ENCODE data around the gene KRT33A. TPM values are rescaled to one million over a fixed set of nuclear protein-coding genes. Genes with fewer than 3 reads are reported as not detected.
"Not testable (repeated sequence)": the region's sequence is repeated elsewhere in the genome, so short reads cannot be mapped to it uniquely, and the experiment has no call there.

Gene KRT33A
- polyA plus RNA-seq (ENCODE audit: insufficient read length) = not detected
- long read RNA-seq, donor 1 = 0 reads
- long read RNA-seq, donor 2 = 0 reads
- long read RNA-seq, donor 3 = 0 reads
- long read RNA-seq, donor 4 = 0 reads
- long read RNA-seq, donor 5 = 0 reads
- long read RNA-seq, donor 6 = 0 reads
- long read RNA-seq, donor 7 = 0 reads
- long read RNA-seq, donor 8 = 0 reads

DNA sequence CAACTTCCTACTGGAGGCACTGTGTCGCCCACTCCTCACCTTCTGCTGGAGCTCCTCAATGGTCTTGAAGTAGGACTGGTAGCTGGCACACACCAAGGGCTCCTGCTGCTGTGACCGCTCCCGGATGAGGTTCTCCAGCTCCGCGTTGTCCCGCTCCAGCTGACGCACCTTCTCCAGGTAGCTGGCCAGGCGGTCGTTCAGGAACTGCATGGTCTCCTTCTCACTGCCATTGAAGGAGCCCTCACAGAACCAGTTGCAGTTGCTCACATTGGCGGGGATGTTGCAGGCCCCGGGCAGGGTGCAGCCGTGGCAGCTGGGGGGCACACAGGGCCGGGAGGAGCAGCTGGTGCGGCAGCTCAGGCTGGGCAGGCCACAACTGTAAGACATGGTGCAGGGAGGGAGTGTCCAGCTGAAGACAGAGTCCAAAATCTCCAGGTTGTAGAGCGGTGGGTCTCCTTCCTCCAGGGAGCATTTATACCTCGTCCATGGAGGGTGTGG, at the start of gene KRT33A:
Gene KRT33A, minus strand, starts transcription at position 448 of the 498 bp plus-strand sequence. Its CDS starts 61 bp downstream, at position 387.
- DNase-seq = not testable (repeated sequence)

DNA sequence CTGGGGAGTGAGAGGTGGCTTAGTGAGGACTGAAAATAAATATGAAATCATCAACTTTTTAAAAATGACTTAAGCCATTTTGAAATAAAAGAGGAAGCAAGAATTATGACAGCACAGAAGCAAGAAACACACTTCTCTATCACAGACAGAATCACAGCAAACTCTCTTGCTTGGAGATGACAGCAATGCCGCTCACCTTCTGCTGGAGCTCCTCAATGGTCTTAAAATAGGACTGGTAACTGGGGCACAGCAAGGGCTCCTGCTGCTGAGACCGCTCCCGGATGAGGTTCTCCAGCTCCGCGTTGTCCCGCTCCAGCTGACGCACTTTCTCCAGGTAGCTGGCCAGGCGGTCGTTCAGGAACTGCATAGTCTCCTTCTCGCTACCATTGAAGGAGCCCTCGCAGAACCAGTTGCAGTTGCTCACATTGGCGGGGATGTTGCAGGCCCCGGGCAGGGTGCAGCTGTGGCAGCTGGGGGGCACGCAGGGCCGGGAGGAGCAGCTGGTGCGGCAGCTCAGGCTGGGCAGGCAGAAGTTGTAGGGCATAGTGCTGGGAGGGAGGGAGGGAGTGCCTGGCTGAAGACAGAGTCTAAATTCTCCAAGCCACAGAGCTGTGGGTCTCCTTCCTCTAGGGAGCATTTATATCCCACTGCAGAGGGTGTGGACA, 46.5 kb upstream of the KRT33A start, which contains the start of gene KRT31:
Gene KRT31, minus strand, starts transcription at position 613 of the 665 bp plus-strand sequence. Its CDS starts 69 bp downstream, at position 544.
- no peak for DNase-seq

- DNase-seq = no peak
Observed at GRCh38 chr17:41396340-41396739, 45.7 kb upstream of the KRT33A start.

GRCh38 chr17:41395611-41396010, 45.0 kb upstream of the KRT33A start:
- DNase-seq = no peak

DNA sequence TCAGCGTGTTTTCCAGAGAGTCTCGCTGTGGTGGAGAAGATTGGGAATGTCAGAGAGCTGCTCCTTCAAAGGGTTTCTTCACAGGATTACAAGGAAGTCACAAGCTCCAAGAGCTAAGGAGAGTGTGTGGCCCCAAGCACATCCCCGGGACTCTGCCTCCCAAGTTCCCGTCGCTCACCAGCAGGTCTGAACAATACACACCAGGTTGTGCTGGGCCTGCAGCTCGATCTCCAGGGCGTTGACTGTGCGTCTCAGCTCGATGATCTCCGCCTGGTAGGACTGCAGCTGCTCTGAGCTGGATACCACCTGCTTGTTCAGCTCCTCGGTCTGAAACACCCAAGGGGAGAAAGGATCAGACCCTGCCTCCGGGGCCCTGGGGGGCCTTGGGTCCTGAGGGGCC, 44.4 kb upstream of the KRT33A start:
- DNase-seq = not testable (repeated sequence)

DNA sequence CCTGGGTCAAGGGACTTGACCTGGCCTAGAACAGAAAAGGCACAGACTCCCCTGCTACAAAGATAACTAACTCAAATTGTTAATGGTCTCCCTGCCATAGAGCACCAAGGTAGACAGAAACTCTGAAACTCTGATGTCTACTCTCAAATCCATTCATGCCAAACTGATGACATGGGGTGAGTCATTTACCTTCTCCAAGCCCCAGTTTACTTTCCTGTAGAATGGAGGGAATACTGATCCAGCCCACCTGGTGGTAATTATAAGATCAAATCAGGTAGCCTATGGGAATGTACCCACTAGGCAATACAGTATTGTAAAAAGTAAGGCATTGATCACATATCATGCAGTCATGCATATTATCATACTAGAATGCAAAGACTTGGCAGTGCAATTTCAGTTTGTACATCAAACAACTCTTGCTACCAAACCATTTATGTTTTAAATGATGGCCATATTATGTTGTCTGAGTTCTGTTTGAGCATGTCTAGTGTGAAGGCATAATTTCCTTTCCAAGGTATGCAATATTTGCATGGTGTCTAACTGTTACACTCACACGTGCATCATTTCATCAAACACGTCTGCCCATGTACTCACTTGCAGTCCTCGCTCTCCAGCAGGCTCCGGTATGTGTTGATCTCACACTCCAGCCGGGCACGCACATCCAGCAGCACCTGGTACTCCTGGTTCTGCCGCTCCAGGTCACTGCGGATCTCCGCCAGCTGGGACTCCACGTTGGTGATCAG, 43.8 kb upstream of the KRT33A start:
- DNase-seq = no peak

DNA sequence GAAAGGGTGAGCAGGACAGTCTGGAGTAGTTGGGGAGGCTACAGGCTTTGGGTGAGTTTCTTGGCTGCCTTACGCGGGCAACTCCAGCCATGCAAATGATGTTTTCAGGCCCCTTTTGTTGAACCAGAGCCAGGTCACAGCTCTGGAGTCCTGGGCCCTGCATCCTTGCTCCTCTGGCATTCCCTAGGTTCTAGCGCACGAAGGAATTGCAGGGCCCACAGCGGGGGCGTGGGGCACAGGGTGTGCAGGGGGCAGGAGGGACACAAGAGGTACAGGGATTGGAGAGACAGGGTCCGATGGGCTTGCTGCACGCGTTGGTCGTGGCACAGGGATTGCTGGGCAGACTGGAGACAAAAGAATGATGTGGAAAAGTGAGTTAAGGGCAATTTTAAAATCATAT, 43.2 kb upstream of the KRT33A start:
- no peak for DNase-seq

DNA sequence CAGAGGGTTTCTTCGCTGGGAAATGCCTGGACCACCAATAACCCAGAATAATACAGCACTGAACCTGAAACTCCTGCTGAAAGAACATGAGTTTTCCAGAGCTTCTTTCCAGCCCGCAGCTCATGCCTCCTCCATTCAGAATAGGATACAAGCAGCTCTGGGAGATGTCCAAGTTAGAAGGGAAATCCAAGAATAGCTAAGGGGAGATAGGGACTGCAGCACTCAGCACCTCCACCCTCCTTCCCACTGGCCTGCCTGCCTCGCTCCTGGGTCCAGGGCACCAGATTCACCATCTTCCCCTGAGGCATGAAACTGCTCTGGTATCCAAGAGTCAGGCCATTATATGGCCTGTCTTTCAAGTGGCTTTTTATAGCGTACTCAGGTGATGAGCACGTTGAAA, 42.7 kb upstream of the KRT33A start:
- no peak for DNase-seq

DNA sequence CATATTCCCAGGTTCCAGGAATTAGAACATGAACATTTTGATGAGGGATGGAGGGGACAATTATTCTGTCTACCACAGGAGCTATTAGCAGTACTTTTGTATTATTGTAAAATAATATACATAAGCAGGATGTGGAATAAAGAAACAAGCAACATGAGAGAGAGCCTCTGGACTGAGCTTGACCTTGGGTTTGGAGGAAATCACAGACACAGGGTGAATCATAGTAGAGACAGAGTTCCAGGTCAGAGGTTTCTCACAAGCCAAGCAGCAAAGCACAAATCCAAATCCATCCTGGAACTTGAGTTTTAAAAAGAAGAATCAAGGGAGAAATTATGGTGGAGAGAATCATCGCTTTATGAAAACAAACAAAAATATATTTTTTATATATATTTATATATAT, 41.6 kb upstream of the KRT33A start:
- no peak for DNase-seq

- no peak for DNase-seq
Observed at GRCh38 chr17:41391535-41391934, 40.9 kb upstream of the KRT33A start.

DNA sequence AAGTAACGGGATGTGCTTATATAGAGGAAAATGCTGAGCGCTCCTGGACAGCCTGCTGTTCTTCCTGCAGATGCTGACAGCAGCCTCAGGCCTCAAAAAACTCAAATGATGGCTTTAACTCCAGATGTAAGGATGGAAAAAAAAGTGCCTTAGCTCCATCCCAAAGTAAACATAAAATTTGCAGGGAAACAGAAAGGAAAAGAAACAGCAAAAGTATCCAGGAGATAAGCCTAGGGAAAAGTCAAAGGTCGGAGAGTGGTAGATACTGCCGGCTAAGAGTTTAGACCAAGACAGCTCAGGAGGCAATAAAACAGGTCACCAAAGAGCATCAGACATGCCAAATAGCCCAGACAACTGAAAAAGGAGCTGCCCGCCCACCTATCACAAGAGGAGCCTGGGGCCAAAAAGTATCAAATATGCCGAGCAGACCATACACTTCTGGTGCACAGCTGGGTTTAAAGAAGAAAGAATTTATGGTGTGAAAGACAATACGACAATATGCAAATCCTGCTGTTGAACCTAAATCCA, 39.8 kb upstream of the KRT33A start:
- DNase-seq = peak; percentile 14

DNA sequence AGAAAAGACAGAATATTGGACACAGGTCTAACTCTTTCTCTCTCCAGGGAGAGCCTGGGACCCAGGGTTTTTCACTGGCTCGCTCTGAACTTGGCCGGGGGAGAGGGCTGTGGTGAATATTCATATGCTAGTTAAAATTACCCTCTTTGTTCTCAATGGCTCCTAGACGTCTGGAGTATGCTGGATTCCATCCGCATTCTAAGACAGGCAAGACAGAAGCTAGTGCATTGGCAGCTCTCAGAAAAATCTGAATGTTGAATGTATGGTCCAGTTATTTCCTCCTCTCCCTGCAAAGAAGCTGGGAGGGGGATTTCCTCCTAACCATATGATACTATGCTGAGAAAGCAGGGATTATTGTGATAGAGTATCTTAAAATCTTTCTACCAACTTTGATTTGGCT, 37.0 kb upstream of the KRT33A start:
- DNase-seq = no peak

DNA sequence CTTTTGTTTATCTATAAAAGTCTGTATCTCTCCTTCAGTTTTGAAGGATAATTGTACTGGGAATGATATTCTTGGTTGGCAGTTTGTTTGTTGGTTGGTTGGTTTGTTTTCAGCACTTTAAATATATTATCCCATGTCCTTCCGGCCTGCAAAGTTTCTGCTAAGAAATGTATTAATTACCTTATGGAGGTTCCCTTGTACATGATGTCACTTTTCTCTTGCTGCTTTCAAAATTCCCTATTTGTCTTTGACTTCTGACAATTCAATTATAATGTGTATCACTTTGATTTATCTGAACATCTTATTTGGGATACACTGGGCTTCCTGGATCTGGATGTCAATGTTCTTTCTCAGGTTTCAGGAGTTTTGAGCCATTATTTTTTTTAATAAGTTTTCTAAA, 35.6 kb upstream of the KRT33A start:
- no peak for DNase-seq

DNA sequence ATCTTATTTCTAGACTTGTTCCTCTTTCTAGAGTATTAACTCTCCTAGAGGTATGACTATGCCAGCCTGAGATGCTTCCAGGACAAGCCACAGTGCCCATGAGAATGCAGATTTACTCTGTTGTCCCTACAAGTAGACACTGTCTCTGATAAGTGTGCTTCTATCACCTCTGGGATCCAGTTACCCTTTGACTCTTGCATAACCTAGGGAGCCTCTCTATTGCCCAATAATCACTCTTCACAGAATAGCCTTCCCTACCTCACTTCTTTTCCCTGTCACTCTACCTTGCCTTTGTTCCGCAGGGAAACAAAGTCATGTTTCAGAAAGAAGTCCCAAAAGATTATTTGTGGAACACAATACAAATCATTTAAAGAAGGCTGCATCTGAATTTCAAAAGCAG, 33.1 kb upstream of the KRT33A start:
- no peak for DNase-seq

- DNase-seq = no peak
Observed at GRCh38 chr17:41382394-41382793, 31.8 kb upstream of the KRT33A start.

- DNase-seq = not testable (repeated sequence)
Observed at GRCh38 chr17:41381943-41382342, 31.3 kb upstream of the KRT33A start, which contains the start of gene KRT34. Gene KRT34 (minus strand): TSS chr17:41382306. CDS start chr17:41382246, 60 bp downstream.

DNA sequence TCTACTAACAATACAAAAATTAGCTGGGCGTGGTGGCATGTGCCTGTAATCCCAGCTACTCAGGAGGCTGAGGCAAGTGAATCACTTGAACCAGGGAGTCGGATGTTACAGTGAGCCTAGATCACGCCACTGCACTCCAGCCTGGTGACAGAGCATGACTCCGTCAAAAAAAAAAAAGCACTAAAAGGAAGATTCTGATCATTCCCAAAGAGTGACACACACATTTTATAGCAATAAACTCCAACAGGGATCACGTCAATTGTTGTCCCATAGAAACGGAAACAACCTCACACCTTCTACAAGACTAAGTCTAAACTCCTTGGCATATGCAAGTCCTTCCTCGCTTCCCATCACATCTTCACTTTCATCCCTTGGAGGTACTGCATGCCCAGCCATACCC, 29.5 kb upstream of the KRT33A start:
- DNase-seq = not testable (repeated sequence)

DNA sequence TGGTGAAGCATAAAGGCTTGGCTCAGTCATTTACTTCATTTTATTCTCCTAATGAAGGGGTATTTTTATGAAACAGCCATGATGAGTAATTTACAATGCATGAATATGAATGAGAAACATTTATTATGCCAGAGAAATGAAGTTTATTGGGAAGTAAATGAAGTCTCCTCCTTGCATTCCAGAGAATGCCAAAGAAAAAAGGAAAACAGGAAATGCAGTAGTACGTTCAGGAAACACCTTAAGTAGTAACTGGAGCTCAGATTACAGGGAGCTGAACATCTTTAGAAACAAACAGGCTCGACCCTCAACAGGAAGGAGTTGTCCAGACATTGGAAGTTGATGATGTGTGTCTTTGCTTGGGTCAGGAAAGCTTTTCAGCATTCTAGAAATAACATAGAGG, 26.9 kb upstream of the KRT33A start:
- peak; percentile 7 for DNase-seq

DNA sequence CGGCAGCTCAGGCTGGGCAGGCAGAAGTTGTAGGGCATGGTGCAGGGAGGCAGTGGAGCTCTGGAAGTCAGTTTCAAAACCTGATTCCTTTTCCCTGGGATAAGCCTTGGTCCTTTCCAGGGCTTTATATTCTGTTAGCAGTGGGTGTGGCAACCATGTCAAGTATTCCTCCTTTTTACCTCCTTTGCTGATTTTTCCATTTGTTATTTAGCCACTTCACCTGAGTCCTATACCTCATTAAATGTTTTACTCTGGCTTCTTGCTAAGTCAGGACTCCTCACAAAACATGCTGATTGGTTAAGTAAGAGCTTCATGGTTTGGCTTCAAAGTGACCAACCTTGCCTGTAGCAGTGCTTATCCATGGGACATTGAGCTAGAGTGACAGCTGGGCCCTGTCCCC, 19.1 kb upstream of the KRT33A start, which contains the start of gene KRT33B:
Gene KRT33B, minus strand, starts transcription at position 101 of the 400 bp plus-strand sequence. Its CDS starts 63 bp downstream, at position 38.
- no peak for DNase-seq

DNA sequence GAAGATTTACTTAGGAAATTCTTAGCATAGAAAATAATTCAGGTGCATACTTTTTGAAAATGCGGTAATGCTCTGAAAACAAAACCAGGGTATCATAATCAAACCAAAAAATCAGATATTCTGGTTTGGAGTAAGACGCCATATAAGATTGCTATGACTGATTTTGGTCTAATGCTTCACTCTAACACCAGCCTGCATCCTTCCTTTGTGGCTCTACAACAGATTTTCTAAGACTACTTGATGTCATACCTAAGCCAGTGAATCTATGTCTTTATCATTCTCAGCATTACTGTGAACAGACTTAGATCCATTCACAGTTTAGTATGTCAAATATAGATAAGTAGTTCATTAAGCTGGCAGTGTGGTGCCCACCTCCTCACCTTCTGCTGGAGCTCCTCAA, 18.4 kb upstream of the KRT33A start:
- DNase-seq = no peak

- no peak for DNase-seq
Observed at GRCh38 chr17:41367426-41368075, 16.9 kb upstream of the KRT33A start.

DNA sequence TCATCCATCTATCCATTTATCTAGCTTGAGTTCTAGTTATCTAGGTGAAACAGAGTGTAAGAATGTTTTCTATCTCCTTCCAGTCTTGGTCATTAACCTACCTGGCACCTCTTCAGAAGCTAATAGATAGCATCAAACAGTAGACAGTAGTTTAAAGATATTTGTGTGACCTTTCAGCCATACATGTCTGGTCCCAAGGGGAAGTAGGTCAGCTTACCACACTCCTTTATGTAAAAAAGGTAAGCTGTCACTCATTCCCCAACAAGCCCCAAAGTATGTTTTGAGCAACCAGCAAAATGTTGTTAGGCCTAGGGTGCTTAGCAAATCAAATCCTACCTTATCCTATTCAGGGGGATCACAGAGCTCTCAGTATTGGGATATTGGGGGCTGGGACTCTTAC, 15.4 kb upstream of the KRT33A start:
- DNase-seq = no peak
